NCI-H187 (cell line): ENCODE results near the gene ZNF496.

ENCODE experiments used
- DNase-seq, 2 experiments: peaks; one replicate each; lab custom pipeline; 2025; lab: John Stamatoyannopoulos, UW

The ZNF496 gene

DNA sequence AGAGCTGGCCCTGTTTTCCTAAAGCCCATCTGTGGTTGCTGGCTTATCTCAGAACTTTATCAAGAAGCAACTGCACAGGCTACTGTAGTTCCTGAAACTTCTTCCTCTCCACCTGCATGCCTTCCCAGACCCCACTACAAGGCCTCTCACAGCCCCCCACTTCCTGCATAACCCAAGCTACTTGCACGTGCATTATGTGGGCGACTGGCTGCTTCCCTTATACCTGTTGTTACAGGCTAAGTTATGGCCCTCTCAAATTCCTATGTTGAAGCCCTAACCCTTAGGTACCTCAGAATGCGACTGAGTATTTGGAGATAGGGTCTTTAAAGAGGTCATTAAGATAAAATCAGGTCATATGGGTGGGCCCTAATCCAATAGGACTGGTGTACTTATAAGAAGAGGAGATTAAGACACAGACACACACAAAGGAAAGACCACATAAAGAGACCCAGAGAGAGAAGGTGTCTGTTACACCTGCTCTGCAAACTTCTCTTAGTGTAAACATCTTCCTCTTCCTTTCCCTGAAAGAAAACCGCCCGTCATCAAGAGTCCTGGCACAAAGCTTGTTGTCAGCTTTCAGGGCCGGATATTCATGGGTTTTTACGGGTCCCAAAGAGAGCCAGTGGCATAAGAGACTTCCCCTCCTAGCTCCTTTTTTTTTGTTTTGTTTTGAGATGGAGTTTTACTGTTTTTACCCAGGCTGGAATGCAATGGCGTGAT is 5.1 kb downstream of the ZNF496 start:
- DNase-seq = no peak

- DNase-seq = no peak
Observed at GRCh38 chr1:247324923-247325322, 6.7 kb downstream of the ZNF496 start.

- DNase-seq = no peak
Observed at GRCh38 chr1:247324204-247324787, 7.4 kb downstream of the ZNF496 start.

GRCh38 chr1:247322849-247323586 is 8.6 kb downstream of the ZNF496 start:
- no peak for DNase-seq

DNA sequence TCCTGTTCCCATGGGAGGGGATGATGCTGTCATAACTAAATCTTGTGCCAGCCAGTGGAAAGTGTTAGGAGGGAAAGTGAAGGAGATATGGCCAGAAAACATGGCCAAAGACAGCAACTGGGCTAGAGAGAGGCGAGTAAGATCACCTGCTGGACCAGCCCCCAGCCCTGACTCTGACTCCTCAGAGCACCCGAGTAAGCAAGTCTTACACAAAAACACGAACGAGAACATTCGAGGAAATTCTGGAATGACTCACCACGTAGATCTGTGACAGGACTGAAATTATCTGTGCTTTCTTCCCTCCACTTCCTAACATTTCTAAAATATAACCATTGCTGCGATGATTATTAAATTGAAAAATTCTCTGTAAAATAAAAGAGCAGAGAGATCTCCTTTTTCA is 9.2 kb downstream of the ZNF496 start:
- no peak for DNase-seq

DNA sequence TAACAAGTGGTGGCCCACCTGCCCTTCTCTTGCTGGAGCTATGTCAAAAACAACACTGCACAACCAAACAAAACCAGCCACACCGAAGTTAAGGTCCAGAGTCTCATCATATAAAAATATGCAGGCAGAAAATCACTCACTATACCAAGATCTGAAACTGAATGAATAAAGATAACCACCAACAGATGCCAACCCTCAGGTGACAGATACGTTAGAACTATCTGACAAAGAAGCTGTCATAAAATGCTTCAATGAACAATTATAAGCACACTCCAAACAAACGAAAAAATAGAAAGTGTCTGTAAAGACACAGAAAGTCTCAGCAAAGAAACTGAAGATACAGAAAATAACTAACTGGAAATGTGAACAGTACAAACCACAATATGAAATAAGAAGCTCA is 14.0 kb downstream of the ZNF496 start:
- DNase-seq = no peak

GRCh38 chr1:247316590-247317197 is 15.0 kb downstream of the ZNF496 start:
- DNase-seq = no peak

GRCh38 chr1:247304031-247304430 is 27.6 kb downstream of the ZNF496 start:
- no peak for DNase-seq

DNA sequence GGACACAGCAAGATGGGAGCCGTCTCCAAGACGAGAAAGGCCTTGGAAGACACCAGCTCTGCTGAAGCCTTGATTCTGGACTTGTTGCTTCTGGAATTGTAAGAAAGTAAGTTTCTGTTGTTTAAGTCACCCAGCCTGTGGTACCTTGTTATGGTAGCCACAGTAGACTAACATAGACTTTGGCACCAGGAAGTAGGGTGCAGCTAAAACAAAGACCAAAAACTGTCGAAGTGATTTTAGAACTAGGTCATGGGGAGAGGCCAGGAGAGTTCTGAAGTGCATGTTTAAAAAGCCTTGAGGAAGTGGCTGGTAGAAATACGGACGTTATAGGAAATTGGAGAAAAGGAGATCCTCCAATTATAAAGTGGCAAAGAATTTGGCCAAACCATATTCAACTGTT is 28.5 kb downstream of the ZNF496 start:
- DNase-seq = no peak

DNA sequence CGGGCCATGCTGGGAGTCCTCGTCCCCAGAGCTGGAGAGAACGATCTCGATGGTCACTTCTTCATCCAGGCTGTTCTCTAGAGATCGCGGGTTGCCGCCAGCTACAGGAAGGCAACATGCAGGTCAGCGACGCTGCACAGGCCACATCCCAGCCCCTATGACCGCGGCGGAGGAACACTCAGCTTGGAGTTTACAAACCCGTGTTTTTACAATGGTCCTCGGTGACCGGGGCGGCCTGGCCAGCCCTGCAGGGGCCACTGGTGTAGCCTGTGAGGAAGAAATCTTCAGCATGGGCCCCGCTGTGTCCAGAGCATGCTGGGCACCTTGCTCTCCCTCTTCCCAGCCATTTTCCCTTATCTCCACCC is 30.5 kb downstream of the ZNF496 start:
- no peak for DNase-seq

- no peak for DNase-seq
Observed at GRCh38 chr1:247300491-247301175, 31.0 kb downstream of the ZNF496 start.

- no peak for DNase-seq
Observed at GRCh38 chr1:247299723-247300381, 31.8 kb downstream of the ZNF496 start.

DNA sequence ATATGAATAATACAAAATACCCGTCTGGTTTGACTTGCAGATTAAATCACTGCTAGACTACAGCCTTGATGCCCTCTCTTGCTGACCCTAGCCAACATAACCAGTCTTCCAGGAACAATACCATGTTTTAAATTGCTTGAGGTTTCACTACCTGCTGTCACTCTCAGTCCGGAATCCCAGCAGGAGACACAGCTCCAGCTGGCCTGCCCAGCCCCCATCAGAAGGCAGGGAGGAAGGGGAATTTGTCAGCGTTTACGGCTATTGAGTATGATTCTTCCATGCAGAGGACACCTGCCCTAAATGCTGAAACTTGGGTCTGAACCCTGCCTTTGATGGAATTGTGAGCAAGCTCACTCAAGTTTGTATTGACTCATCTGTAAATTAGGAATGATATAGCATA is 33.0 kb downstream of the ZNF496 start:
- no peak for DNase-seq

- no peak for DNase-seq
Observed at GRCh38 chr1:247298124-247298481, 33.6 kb downstream of the ZNF496 start.

GRCh38 chr1:247297263-247298123 is 34.2 kb downstream of the ZNF496 start:
- DNase-seq = no peak

- no peak for DNase-seq
Observed at GRCh38 chr1:247296599-247297180, 35.0 kb downstream of the ZNF496 start.

DNA sequence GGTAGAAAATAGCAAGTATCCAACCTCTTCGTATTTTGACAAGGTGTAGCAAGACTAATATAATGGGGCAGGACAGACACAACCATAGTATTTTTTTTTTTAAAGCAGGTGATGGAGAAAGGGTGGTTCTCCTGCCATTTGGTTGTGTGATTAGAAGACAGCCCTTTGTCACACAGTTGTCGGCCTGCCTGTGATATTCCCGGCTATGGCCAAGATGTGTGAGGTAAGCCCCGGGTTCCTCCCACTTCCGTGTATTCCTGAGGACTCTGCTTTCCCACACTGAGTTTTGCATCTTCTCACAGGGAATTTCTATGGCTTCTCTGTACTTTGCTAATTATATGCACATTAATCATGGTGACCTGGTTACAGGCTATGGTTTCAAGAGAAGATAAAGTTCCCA is 35.9 kb downstream of the ZNF496 start:
- DNase-seq = no peak

DNA sequence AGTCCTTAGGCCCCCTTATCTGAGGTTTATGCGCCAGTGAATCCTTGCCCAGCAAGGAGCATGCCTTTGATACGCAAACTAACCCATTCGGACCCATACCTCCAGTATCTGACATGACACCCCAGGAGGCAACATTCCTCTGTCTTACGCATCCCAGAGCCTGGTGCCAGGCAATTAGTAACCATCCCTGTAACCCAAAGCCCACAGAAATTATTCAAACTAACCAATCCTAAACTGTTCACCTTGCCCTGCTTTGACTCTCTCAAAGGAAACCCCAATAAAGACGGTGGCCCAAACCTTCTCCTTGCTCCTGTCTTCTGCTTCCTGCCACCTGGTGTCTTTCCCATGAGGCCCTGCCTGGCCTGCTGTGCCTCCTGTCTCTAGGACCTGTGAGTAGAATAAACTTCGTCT is 36.4 kb downstream of the ZNF496 start:
- DNase-seq = no peak

- DNase-seq = no peak
Observed at GRCh38 chr1:247294282-247294681, 37.4 kb downstream of the ZNF496 start.

DNA sequence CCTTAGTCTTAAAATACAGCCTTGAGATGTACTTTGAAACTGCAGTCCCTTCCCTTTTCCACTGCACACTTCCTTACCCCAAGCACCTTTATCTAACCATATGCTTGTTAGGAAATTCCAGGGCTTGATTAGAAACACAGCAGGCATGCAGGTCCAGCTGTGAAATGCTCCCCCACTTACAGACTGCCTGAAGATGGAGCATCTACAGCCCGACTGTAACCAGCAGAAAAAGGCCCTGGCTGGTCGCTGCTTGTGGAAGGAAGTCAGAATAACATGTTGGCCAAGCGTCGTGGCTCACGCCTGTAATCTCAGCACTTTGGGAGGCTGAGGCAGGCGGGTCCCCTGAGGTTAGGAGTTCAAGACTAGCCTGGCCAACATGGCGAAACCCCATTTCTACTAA is 38.6 kb downstream of the ZNF496 start:
- no peak for DNase-seq
